K562 (cell line): ENCODE data around the gene CFD. TPM values are rescaled to one million over a fixed set of nuclear protein-coding genes. Genes with fewer than 3 reads are reported as not detected.

Source experiments
- DMBX1 ChIP-seq: fragments of 250-450 bp; sonication (Bioruptor Pico); IDR thresholded peaks from 2 replicates; pipeline ENCODE4 v1.8.0; 2022; ENCODE audit warnings: inconsistent platforms, mild to moderate bottlenecking, moderate library complexity, borderline replicate concordance
- MLX ChIP-seq, 2 experiments: fragments of 450-650 bp in 1 of 2; sonication (generic) in 1 of 2; formaldehyde crosslinking; conservative IDR thresholded peaks; 2 replicates each; pipeline versions ENCODE4 v1.4.0 to v1.8.1; 2020 to 2022; ENCODE audit warnings: mild to moderate bottlenecking in 1 of 2, missing genetic modification reagents in 1 of 2
- NBN ChIP-seq: fragments of 450-650 bp; IDR thresholded peaks from 2 replicates; pipeline ENCODE4 v1.6.1; 2016; ENCODE audit warnings: low read depth, mild to moderate bottlenecking
- NONO ChIP-seq, 2 experiments: fragments of 200-400 bp in 1 of 2; fragments of 450-650 bp in 1 of 2; formaldehyde crosslinking in 1 of 2; IDR thresholded peaks; 2 replicates each; pipeline ENCODE4 v1.6.1; 2017; ENCODE audit warnings: low read depth in 2 of 2, mild to moderate bottlenecking in 2 of 2, moderate library complexity in 2 of 2, low read length in 1 of 2
- PHTF2 ChIP-seq: fragments of 250-450 bp; sonication (Bioruptor Pico); IDR thresholded peaks from 2 replicates; pipeline ENCODE4 v1.5.0; 2021; ENCODE audit warnings: mild to moderate bottlenecking
- SETDB1 ChIP-seq: IDR thresholded peaks from one replicate; pipeline ENCODE4 v1.6.1; 2012; ENCODE audit warnings: low read length, control low read depth, inconsistent platforms
- TCF15 ChIP-seq: fragments of 250-450 bp; sonication (Bioruptor Pico); IDR thresholded peaks from 2 replicates; pipeline ENCODE4 v1.8.0; 2022; ENCODE audit warnings: moderate library complexity, mild to moderate bottlenecking, inconsistent platforms
- ZBTB40 ChIP-seq, 2 experiments: fragments of 450-650 bp in 1 of 2; sonication (generic) in 1 of 2; formaldehyde crosslinking in 1 of 2; IDR thresholded peaks; 2 replicates each; pipeline versions ENCODE4 v1.7.1 to v1.9.0; 2016 to 2022; ENCODE audit warnings: inconsistent platforms in 1 of 2, mild to moderate bottlenecking in 1 of 2, missing genetic modification reagents in 1 of 2
- ZFP36 ChIP-seq: fragments of 150-350 bp; IDR thresholded peaks from 2 replicates; pipeline ENCODE4 v1.6.1; 2018; ENCODE audit warnings: low read length, low read depth; ENCODE audit not compliant: partially characterized antibody
- ZNF23 ChIP-seq: fragments of 250-450 bp; sonication (Bioruptor Pico); IDR thresholded peaks from 2 replicates; pipeline ENCODE4 v1.4.0; 2020; ENCODE audit warnings: mild to moderate bottlenecking
- ZNF583 ChIP-seq: fragments of 250-450 bp; sonication (Bioruptor Pico); IDR thresholded peaks from 2 replicates; pipeline ENCODE4 v1.4.0; 2020
- ZNF740 ChIP-seq, 3 experiments: fragments of 200-800 bp in 1 of 3; sonication (Bioruptor generic) in 1 of 3; sonication (generic) in 1 of 3; formaldehyde crosslinking in 1 of 3; IDR thresholded peaks; 2 replicates each; pipeline versions ENCODE4 v1.6.1 to v1.8.0; 2016 to 2022; ENCODE audit warnings: mild to moderate bottlenecking in 2 of 3, missing compliant biosample characterization in 2 of 3, missing genetic modification characterization in 2 of 3, missing genetic modification reagents in 1 of 3
- polyA plus RNA-seq, 8 experiments: library from polyadenylated mRNA; depleted of rRNA in 4 of 8; stranded (reverse) in 5 of 8; unstranded in 3 of 8; fragments of >200 nt; fragmentation: Nextera tagmentation in 2 of 8; fragmentation: Illumina TruSeq in 1 of 8; extraction: Ambion mirVana in 2 of 8; extraction: Trizol in 1 of 8; gene quantifications; 2 replicates each; pipeline versions ENCODE4 v1.2.1 to v1.2.3, GENCODE V29; 2011 to 2014; ENCODE audit warnings: inconsistent platforms in 1 of 8, missing spikeins in 1 of 8
- total RNA-seq, 7 experiments: library from RNA; depleted of rRNA in 6 of 7; stranded (reverse); fragments of >200 nt in 6 of 7; fragmentation: Illumina TruSeq in 2 of 7; extraction: Trizol in 2 of 7; gene quantifications; 2 replicates each; pipeline versions ENCODE4 v1.2.1 to v1.2.3, GENCODE V29; 2011 to 2021; ENCODE audit warnings: low replicate concordance in 1 of 7
- TF ChIP-seq, protein P1 (sequence below), 2 experiments: fragments of 450-650 bp; IDR thresholded peaks; 2 replicates each; pipeline ENCODE4 v1.6.1; 2016

The CFD gene
- total and polyA plus RNA-seq, 9 of the 15 experiments (the other 6 are each of a cell fraction or from before 2014, with no cell fraction given) = 0.52 to 59.4 (median 7.6) TPM

- no peak for TF ChIP-seq DMBX1 (CRISPR knock-in tag)
- TF ChIP-seq, protein P1, sequence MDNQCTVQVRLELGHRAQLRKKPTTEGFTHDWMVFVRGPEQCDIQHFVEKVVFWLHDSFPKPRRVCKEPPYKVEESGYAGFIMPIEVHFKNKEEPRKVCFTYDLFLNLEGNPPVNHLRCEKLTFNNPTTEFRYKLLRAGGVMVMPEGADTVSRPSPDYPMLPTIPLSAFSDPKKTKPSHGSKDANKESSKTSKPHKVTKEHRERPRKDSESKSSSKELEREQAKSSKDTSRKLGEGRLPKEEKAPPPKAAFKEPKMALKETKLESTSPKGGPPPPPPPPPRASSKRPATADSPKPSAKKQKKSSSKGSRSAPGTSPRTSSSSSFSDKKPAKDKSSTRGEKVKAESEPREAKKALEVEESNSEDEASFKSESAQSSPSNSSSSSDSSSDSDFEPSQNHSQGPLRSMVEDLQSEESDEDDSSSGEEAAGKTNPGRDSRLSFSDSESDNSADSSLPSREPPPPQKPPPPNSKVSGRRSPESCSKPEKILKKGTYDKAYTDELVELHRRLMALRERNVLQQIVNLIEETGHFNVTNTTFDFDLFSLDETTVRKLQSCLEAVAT (IDR thresholded peaks at IDR 0.05) = 0 out of 4 replicates have a peak, but pooled peaks of 1 of the 2 experiments have one; percentile 17
- peak in 1 of 2 experiments; percentile 29; a peak in 1 of 4 replicates for TF ChIP-seq NONO (IDR thresholded peaks at IDR 0.05; ENCODE audit: low read depth in 2 of 2, low read length in 1 of 2)
- TF ChIP-seq ZNF740 (CRISPR knock-in tag; IDR thresholded peaks at IDR 0.05) = no peak
- TF ChIP-seq ZNF740 (tag; IDR thresholded peaks at IDR 0.05) = no peak
- TF ChIP-seq MLX (CRISPR knock-in tag; conservative IDR thresholded peaks at IDR 0.05) = no peak
- no peak for TF ChIP-seq ZBTB40 (IDR thresholded peaks at IDR 0.05)
- TF ChIP-seq ZBTB40 (CRISPR knock-in tag; IDR thresholded peaks at IDR 0.05) = no peak
- TF ChIP-seq ZFP36 = no peak
- peak; percentile 54; the same call in 1 of the 2 replicates for TF ChIP-seq NBN
- no peak for TF ChIP-seq ZNF583 (CRISPR knock-in tag)
- no peak for TF ChIP-seq ZNF23 (CRISPR knock-in tag)
- no peak for TF ChIP-seq TCF15 (CRISPR knock-in tag)
- no peak for TF ChIP-seq PHTF2 (CRISPR knock-in tag)
- no peak for TF ChIP-seq SETDB1
Observed at GRCh38 chr19:862581-863314, 3.3 kb downstream of the CFD start (continued).
